Endodermal cell (in vitro differentiated cells): ENCODE data around the gene ABL1. TPM values are rescaled to one million over a fixed set of nuclear protein-coding genes. Genes with fewer than 3 reads are reported as not detected.

ENCODE experiments used
- DNase-seq: peaks from one replicate; pipeline ENCODE4 v3.0.0-alpha.2; 2017
- H3K27ac ChIP-seq: 2 replicates; pipeline ENCODE4 v1.5.1; 2013; ENCODE audit warnings: mild to moderate bottlenecking, low read depth, low read length, moderate library complexity
- H3K27me3 ChIP-seq: 2 replicates; pipeline ENCODE4 v1.6.1; 2013; ENCODE audit warnings: mild to moderate bottlenecking, low read length, moderate library complexity; ENCODE audit not compliant: insufficient read depth, control insufficient read depth, poor library complexity, severe bottlenecking
- H3K36me3 ChIP-seq: 2 replicates; pipeline ENCODE4 v1.7.0; 2013; ENCODE audit warnings: mild to moderate bottlenecking, low read length, moderate library complexity; ENCODE audit not compliant: control insufficient read depth, insufficient read depth
- H3K4me1 ChIP-seq: one replicate; pipeline ENCODE4 v1.7.0; 2013; ENCODE audit warnings: low read length; ENCODE audit not compliant: control insufficient read depth, insufficient read depth
- H3K4me3 ChIP-seq: 2 replicates; pipeline ENCODE4 v1.5.1; 2013; ENCODE audit warnings: mild to moderate bottlenecking, low read length, moderate library complexity
- H3K9ac ChIP-seq: 2 replicates; pipeline ENCODE4 v1.6.1; 2013; ENCODE audit warnings: mild to moderate bottlenecking, low read length, moderate library complexity; ENCODE audit not compliant: poor library complexity, severe bottlenecking; ENCODE audit errors: extremely low read depth
- H3K9me3 ChIP-seq: 2 replicates; pipeline ENCODE4 v1.6.1; 2013; ENCODE audit warnings: mild to moderate bottlenecking, low read length, moderate library complexity; ENCODE audit not compliant: control insufficient read depth
- H3K27ac Mint-ChIP-seq: 2 replicates; pipeline ENCODE4 v1.8.0; 2020; ENCODE audit warnings: mixed read lengths
- H3K27me3 Mint-ChIP-seq: 2 replicates; pipeline ENCODE4 v1.8.0; 2021; ENCODE audit warnings: mild to moderate bottlenecking, mixed read lengths; ENCODE audit not compliant: insufficient read depth
- H3K36me3 Mint-ChIP-seq: 2 replicates; pipeline ENCODE4 v1.8.0; 2020; ENCODE audit warnings: low read depth, mixed read lengths
- H3K4me1 Mint-ChIP-seq: 2 replicates; pipeline ENCODE4 v1.8.0; 2020; ENCODE audit warnings: mixed read lengths
- H3K4me3 Mint-ChIP-seq: 2 replicates; pipeline ENCODE4 v1.8.0; 2020; ENCODE audit warnings: mild to moderate bottlenecking, moderate library complexity, mixed read lengths
- H3K9me3 Mint-ChIP-seq: 2 replicates; pipeline ENCODE4 v1.8.0; 2020; ENCODE audit warnings: mild to moderate bottlenecking, mixed read lengths
- WGBS, 2 experiments: methylation state at CpG; one replicate each; pipeline versions ENCODE4 v1.1.5 to v1.1.7; 2013; ENCODE audit warnings: missing lambda C conversion rate in 2 of 2, mixed read lengths in 1 of 2; ENCODE audit not compliant: insufficient coverage in 1 of 2, insufficient read length in 1 of 2; 5-methylcytosine and 5-hydroxymethylcytosine counted together
- total RNA-seq, 2 donors: library from RNA; stranded (reverse); fragmentation: NEBNext Ultra II Directional in 1 of 2; extraction: Animal tissue kit (Norgen Biotek cat#: 25700) in 1 of 2; gene quantifications; 2 replicates in 1 of 2; 3 replicates in 1 of 2; pipeline ENCODE4 v1.2.1, GENCODE V29; 2021
- TF ChIP-seq, protein P1 (sequence below): fragments of 200-600 bp; sonication (generic); conservative IDR thresholded peaks from 2 replicates; pipeline ENCODE4 v1.5.0; 2021; ENCODE audit warnings: antibody characterized with exemption, mild to moderate bottlenecking

The ABL1 gene
- total RNA-seq, 2 donors from 2014 or later = 78.8 to 94.1 TPM

DNA sequence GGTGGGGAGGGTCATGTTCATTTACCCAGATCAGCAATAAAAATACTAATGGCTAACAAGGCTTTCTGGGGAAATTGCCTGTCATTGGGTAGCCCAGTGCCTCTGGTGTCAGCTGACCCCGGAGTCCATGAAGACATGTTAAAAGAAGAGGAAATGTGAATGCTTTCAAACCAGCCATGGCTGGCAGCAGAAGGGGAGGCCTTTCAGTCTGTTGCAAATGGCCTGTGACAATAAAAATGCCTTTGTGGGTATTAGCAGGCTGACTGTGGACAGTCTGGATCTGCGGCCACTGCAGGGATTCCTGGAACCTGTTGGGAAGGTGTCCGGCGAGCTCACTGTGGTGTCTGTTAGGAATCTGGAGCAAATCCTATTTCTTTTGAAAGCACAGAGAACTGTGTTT is 7.5 kb downstream of the ABL1 start:
- Histone ChIP-seq H3K9me3 (no peaks in the 10 kb centered on the region), H3K27ac (peak overlapping the region; percentile 51), H3K36me3 (peaks cover 5% of the 10 kb centered on the region), H3K9ac (no peak overlapping the region), H3K27me3 (no peaks in the 10 kb centered on the region), H3K4me3 (no peak overlapping the region), H3K4me1 (peaks cover 5% of the 10 kb centered on the region)
- Mint-ChIP-seq H3K36me3 (peaks cover 2% of the 10 kb centered on the region), H3K9me3 (no peaks in the 10 kb centered on the region), H3K4me1 (peaks cover 53% of the 10 kb centered on the region), H3K27ac (no peak overlapping the region), H3K27me3 (no peaks in the 10 kb centered on the region), H3K4me3 (no peak overlapping the region)
- TF ChIP-seq, protein P1, sequence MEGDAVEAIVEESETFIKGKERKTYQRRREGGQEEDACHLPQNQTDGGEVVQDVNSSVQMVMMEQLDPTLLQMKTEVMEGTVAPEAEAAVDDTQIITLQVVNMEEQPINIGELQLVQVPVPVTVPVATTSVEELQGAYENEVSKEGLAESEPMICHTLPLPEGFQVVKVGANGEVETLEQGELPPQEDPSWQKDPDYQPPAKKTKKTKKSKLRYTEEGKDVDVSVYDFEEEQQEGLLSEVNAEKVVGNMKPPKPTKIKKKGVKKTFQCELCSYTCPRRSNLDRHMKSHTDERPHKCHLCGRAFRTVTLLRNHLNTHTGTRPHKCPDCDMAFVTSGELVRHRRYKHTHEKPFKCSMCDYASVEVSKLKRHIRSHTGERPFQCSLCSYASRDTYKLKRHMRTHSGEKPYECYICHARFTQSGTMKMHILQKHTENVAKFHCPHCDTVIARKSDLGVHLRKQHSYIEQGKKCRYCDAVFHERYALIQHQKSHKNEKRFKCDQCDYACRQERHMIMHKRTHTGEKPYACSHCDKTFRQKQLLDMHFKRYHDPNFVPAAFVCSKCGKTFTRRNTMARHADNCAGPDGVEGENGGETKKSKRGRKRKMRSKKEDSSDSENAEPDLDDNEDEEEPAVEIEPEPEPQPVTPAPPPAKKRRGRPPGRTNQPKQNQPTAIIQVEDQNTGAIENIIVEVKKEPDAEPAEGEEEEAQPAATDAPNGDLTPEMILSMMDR = no peak
- WGBS, 2 experiments = 74 to 81% methylated on average over 4 of the region's 4 CpGs
- DNase-seq = no peak

DNA sequence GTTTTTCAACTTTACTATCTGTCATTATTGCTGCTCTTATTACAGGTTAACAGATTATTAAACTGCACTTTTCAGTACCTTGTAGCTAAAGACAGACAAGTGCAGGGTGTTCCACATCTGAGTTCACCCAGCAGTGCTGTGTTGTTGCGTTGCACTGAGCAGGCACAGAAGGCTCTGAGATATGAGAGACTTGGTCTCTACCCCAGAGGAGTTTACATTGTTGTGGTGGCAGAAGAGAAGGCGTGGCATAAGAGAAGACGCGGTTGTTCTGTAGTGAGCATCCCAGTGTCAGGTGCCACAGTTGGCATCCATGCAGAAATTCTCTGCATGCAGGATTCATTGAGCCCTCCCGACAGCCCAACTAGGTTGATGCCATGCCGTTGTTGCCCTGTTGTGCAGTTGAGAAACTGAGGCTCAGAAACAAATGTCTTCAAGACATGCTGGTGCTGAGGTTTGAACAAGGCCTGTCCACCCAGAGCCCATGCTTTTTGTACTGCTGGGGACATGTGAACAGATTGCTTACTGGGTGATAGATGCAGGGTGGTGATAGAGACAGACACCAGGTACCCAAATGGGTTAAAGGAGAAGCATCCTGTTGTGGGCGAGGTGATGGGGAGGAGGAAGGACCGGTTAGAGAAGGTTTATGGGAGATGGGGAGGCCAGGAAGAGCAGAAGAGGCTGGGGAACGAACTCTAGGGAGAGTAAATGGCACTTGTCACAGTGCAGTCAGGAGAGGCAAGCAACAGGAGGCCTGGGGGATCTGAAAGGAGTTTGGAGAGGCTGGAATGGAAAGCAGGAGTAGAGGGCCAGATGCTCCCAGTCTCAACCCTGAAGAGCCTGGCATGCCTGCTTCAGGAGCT is 8.2 kb downstream of the ABL1 start:
- Histone ChIP-seq H3K9me3 (no peaks in the 10 kb centered on the region), H3K9ac (no peak overlapping the region), H3K4me3 (no peak overlapping the region), H3K36me3 (peaks cover 5% of the 10 kb centered on the region), H3K4me1 (peaks cover 5% of the 10 kb centered on the region), H3K27ac (peak overlapping the region; percentile 29), H3K27me3 (no peaks in the 10 kb centered on the region)
- peaks cover 2% of the 10 kb centered on the region for H3K36me3 Mint-ChIP-seq
- TF ChIP-seq, protein P1 = no peak
- H3K27me3 Mint-ChIP-seq = no peaks in the 10 kb centered on the region
- peaks cover 48% of the 10 kb centered on the region for H3K4me1 Mint-ChIP-seq
- peak; percentile 38 for DNase-seq
- 94 to 95% methylated on average over 9 of the region's 9 CpGs for WGBS, 2 experiments
- H3K4me3 Mint-ChIP-seq = no peak overlapping the region
- H3K9me3 Mint-ChIP-seq = no peaks in the 10 kb centered on the region
- no peak overlapping the region for H3K27ac Mint-ChIP-seq

DNA sequence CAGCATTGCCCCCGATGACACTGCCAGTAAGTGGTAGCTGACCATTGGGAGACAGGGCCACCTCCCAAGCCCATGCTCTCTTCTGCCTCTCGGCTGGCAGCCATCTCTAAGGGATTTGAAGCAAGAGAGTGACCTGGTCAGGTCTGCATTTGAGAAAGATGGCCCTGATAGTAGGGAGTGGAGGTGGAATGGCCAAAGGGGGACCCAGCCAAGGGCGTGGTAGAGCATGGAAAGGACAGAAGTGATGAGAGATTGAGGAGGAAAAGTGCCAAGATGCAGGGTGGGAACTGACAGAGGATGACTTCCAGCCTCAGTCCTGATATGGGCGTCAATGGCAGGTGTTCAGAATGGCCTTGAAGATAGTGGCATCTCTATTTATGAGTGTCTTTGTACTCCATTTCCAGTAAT is 9.0 kb downstream of the ABL1 start:
- Mint-ChIP-seq H3K4me3 (no peak overlapping the region), H3K27me3 (no peaks in the 10 kb centered on the region), H3K4me1 (peaks cover 42% of the 10 kb centered on the region), H3K36me3 (peaks cover 3% of the 10 kb centered on the region), H3K27ac (no peak overlapping the region), H3K9me3 (no peaks in the 10 kb centered on the region)
- 91 to 98% methylated on average over 4 of the region's 4 CpGs for WGBS, 2 experiments
- peak; percentile 14 for DNase-seq
- peaks cover 5% of the 10 kb centered on the region for H3K36me3 ChIP-seq
- no peaks in the 10 kb centered on the region for H3K9me3 ChIP-seq
- H3K4me1 ChIP-seq = peaks cover 5% of the 10 kb centered on the region
- TF ChIP-seq, protein P1 = no peak
- no peak overlapping the region for H3K4me3 ChIP-seq
- no peak overlapping the region for H3K9ac ChIP-seq
- no peaks in the 10 kb centered on the region for H3K27me3 ChIP-seq
- no peak overlapping the region for H3K27ac ChIP-seq
